H1 (cell line): ENCODE measurements around the gene SLC13A3. TPM values are rescaled to one million over a fixed set of nuclear protein-coding genes. Genes with fewer than 3 reads are reported as not detected.

Experiments
- HDAC6 ChIP-seq: IDR thresholded peaks from one replicate; pipeline ENCODE4 v1.7.1; 2012; ENCODE audit warnings: low read depth, mild to moderate bottlenecking, inconsistent platforms, low read length, moderate library complexity
- KDM4A ChIP-seq: IDR thresholded peaks from one replicate; pipeline ENCODE4 v1.7.1; 2012; ENCODE audit warnings: low read depth, mild to moderate bottlenecking, moderate library complexity, low read length, inconsistent platforms; ENCODE audit not compliant: severe bottlenecking
- KDM5A ChIP-seq: fragments of 200-600 bp; IDR thresholded peaks from 2 replicates; pipeline ENCODE4 v1.7.1; 2012; ENCODE audit warnings: mild to moderate bottlenecking, low read length, inconsistent platforms, mixed read lengths
- NRF1 ChIP-seq: IDR thresholded peaks from 2 replicates; pipeline ENCODE4 v1.6.1; 2011; ENCODE audit warnings: mild to moderate bottlenecking, low read depth, low read length, improper control_type of control experiment
- SAP30 ChIP-seq: fragments of 300-600 bp; sonication (generic); IDR thresholded peaks from 2 replicates; pipeline ENCODE4 v1.7.1; 2012; ENCODE audit warnings: low read length, moderate library complexity, mild to moderate bottlenecking, inconsistent platforms; ENCODE audit not compliant: insufficient read depth, insufficient replicate concordance
- SIRT6 ChIP-seq: IDR thresholded peaks from one replicate; pipeline ENCODE4 v1.7.1; 2012; ENCODE audit warnings: low read length, inconsistent platforms
- SP4 ChIP-seq: IDR thresholded peaks from 2 replicates; pipeline ENCODE4 v1.6.1; 2012; ENCODE audit warnings: low read length, inconsistent platforms
- polyA plus RNA-seq, 7 experiments: library from polyadenylated mRNA; depleted of rRNA in 3 of 7; stranded (reverse) in 5 of 7; unstranded in 2 of 7; fragments of >200 nt in 5 of 7; fragments of 200-250 nt in 2 of 7; gene quantifications; 1 replicate in 5 of 7; 2 replicates in 1 of 7; 4 replicates in 1 of 7; pipeline versions ENCODE4 v1.2.1 to v1.2.3, GENCODE V29; 2011 to 2013; ENCODE audit warnings: missing spikeins in 2 of 7, mixed read lengths in 2 of 7
- total RNA-seq: library from RNA; stranded (reverse); fragmentation: NEBNext Ultra II Directional; extraction: Animal tissue kit (Norgen Biotek cat#: 25700); gene quantifications from 2 replicates; pipeline ENCODE4 v1.2.1, GENCODE V29; 2021

SLC13A3 gene
- total and polyA plus RNA-seq, 2 of the 8 experiments (the other 6 are each of a cell fraction or from before 2014, with no cell fraction given), result 9.4 to 12.6 TPM

GRCh38 chr20:46657137-46657536 lies 5.9 kb upstream of the SLC13A3 start (continued):
- TF ChIP-seq KDM5A (no peak), SP4 (no peak), KDM4A (no peak), SIRT6 (no peak), SAP30 (no peak), NRF1 (no peak), HDAC6 (no peak)
